Erythroblast (primary cell): Measurements from ENCODE around the gene RTKN2.

ENCODE experiments used
- DNase-seq, 2 experiments: peaks; one replicate each; lab custom pipeline; 2025; lab: John Stamatoyannopoulos, UW
- GATA1 ChIP-seq: IDR thresholded peaks from 2 replicates; pipeline ENCODE4 v1.6.1; 2011; ENCODE audit warnings: low read depth, mild to moderate bottlenecking, control low read depth, low read length, moderate library complexity
- POLR2A ChIP-seq: IDR thresholded peaks from 2 replicates; pipeline ENCODE4 v1.6.1; 2011; ENCODE audit warnings: mild to moderate bottlenecking, low read length

The RTKN2 gene

DNA sequence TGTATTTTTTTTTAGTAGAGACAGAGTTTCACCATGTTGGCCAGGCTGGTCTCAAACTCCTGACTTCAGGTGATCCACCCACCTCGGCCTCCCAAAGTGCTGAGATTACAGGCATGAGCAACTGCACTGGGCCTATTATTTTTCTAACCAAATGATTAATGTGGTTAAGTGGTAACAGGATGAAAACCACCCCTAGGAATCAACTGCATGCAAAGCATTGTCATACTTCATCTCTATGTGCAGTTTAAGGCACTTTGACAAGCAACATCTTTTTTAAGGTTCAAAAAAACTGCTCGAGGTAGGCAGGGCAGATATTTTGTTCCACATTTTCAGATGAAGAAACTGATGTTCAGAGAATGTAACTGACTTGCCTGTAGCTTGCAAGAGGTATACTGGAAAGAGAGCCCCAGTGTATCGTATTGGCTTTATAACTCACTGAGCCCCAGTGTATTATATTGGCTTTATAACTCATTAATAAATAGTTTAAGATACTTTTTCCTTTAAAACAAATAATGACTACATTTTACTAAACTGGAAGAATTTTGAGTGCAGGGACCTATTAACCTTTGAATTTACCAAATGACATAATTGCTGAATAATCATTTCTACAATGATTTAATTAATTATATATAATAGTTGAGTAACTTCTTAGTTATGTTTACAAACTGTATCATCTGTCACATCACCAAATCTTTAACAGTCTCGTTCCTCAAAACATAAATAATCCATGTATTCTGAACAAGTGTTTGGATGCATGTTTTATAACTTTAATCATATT lies 38.1 kb downstream of the RTKN2 start:
- TF ChIP-seq POLR2A = no peak
- no peak for TF ChIP-seq GATA1
- DNase-seq = no peak

DNA sequence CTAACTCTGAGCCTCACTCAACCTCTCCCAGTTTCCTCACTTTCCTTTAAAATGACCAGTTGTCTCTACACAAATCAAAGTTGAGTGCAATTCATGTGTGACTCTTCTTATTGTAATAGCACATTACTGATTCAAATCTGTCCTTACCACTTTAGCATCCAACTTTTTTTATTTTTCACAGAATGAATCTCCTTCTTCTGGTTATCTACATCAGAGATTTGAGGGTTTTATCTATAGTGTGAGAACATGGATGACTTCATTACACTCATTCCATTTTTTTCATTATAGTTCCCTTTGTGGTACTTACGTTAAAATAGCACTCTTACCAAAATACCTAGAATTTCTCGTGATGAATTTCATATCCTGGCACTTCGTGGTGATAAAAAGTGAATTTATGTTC lies 43.3 kb downstream of the RTKN2 start:
- TF ChIP-seq POLR2A (no peak), GATA1 (no peak)
- no peak for DNase-seq

DNA sequence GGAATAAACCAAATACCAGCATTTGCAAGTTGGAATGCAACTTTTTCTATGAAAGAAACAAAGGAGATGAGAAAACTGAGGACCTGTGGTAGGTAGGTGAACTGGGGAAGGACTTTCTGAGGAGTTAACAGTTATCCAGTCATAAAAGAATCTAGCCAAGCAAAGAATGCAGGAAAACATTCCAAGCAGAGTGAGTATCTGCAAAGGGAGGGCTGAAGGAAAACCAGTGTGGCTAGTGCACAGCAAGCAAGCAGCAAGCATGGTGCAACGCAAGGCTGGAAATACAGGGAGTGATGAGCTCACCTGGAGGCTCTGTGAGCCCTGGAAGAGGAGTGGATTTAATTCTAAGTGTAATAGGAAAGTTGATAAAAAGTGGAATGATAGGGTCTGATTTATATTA lies 44.0 kb downstream of the RTKN2 start:
- TF ChIP-seq GATA1 (no peak), POLR2A (no peak)
- no peak for DNase-seq

DNA sequence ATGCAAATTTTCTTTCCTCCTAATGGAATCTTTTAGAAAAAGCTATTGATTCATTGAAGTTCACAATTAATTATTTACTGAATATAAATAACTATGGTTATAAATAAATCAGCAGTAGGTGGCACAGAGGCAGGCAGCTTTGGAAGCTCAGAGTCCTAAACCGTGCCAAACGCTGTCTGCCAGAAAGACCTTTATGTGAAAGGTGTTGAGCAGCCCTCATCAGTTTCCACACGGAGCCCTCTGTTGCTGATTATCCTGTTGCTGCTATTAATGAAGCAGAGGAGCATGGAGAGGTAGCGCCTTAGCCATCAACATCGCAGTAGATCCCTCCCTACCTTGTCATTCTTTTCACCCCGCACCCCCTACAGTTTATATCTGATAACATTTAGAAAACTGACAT lies 51.0 kb downstream of the RTKN2 start:
- TF ChIP-seq POLR2A (no peak), GATA1 (no peak)

DNA sequence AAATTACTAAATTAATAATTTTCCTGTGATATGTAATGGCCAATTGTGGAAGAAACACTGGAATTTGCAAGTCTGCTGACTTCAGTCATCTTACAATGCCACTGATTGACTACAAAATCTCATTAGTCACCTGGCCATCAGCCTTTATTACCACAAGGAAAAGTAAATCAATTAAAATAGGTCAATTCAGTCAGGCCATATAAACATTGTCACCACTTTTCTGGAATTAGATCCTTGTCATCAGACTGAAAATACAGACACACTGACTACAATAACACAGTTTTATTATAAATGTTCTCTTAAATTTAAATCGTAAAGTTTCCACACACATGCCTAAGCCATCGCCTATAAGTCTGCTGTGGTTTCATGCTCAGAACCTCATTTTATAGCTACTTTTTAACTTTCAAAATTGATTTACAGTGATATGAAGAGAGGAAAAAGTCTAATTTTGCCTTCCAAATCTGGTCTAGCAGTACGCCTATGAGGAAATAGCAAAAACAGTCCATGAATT lies 54.2 kb downstream of the RTKN2 start:
- DNase-seq = no peak
- TF ChIP-seq GATA1 (no peak), POLR2A (no peak)

More for the DNA sequence above, 51.0 kb downstream of the RTKN2 start:
- no peak for DNase-seq

DNA sequence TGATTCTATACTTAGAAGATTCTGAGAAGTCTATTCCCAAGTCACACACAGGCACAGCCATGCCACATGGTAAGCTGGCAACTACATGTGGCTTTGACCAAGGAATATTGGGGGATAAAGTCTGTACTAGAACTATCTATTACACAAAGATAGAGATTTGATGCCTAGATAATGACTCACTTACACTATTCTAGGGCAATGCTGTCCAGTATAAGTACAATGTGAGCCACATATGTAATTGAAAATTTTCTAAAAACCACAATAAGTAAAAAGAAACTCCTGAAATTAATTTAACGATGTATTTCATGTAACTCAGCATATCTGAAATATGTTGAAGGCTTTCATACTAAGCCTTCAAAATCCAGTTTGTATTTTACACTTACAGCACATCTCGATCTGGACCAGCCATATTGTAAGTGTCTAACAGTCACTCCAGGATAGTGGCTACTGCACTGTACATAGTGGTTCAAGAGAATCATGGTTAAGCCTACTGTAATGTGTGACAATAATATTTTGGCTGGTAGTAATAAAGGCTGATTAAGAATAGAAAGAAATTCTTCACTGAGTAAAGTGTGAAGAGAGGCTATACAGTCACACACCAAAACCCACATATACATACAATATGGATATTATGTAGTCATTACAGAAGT lies 62.8 kb downstream of the RTKN2 start:
- no peak for DNase-seq
- TF ChIP-seq POLR2A (no peak), GATA1 (no peak)

DNA sequence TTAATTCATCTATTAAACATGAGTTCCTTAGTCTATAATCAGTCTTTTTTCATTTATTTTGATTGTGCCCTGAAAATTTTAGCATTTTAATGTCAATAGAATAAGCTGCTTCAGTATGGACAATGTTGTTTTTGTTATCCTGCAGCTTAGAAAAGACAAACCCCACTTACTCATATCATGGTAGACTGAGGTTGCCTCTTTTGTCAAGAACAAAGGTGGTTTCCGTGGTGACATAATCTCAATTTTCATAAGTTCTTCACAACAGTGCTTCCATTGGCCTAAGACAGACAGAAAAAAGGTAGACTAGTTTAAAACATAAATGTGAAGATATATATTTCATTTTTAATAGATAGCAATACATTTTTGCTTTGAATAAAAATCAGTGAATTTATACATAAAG lies 69.1 kb downstream of the RTKN2 start:
- no peak for TF ChIP-seq POLR2A
- no peak for TF ChIP-seq GATA1
- no peak for DNase-seq

DNA sequence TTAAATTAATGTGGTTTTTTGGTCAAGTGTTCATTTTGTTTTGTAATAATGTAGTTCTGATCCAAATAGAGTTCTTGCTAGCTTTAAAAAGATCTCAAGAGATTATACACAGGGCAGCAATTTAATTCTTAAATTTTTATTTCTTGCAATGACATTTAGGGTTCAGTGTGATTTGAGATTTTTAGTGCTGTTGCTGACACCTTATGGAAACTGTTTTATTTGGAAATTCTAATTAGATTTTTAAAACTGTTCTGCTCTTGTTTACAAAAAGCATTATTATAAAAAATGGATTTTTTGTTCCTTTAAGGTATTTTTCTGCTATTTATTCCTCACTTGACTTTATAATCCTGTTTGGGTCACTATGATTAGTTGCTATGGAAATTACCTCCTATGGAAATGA lies 72.1 kb downstream of the RTKN2 start:
- no peak for TF ChIP-seq POLR2A
- no peak for DNase-seq

DNA sequence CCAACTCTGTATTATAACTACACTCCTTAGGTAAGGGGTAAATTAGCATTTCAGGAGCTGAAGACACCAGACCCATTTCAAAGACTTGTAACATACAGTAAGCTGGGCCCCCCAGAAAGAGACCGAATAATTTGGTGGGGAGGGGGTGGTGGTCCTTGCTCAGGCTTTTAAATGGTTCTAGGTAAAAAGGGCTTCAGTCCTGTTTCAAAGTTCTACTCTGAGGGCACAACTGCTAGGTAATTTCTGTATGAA lies 73.0 kb downstream of the RTKN2 start:
- DNase-seq = no peak
- TF ChIP-seq GATA1 = no peak
- no peak for TF ChIP-seq POLR2A

DNA sequence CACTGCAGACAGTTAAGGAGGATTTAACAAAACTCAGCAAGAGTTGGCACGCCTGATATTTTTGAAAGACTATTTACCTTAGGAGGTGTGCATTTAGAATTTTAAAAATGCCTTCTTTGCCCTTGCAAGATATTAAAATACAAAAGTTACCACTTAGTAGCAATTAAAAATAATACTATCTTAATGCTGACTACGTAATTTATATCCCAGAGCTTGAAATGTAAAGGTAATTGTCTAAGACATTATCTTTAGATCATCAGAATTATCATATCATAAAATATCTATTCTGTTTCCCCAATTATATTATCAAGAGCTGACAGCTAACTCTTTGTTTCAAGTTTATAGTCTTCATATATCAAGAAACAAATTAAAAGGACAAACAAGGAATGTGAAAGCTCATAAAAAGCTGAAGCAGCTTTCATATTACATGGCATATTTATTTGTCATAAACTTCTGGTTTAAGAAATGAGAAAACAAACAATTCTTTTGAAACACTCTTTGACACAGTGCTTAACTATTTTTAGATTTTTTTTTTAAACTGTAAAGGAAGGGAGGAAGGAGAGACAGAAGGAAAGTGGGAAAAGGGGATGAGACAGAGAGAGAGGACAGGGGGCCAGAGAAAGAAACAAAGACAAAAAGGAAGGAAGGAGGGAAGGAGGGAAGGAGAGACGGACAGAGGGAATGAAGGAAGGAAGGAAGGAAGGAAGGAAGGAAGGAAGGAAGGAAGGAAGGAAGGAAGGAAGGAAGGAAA lies 73.5 kb downstream of the RTKN2 start:
- DNase-seq = no peak
- TF ChIP-seq POLR2A (no peak), GATA1 (no peak)

DNA sequence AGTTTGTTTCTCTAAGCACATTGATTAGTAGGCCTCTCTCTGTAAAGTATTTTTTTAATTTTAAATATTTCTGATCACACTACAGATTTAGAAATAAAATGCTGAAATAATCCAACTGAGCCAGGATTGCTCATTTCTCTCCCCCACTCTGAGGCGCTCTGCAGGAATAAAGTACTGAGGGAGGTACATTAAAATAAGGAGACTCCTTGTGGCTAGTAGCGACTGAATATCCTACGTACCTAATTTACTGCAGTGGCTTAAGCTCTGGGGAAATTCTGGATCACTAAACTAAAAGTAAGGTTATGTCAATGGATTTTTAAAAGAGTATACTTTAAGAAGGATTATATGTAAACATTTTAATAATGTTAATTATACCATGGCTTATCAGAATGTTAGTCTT lies 75.2 kb downstream of the RTKN2 start:
- no peak for TF ChIP-seq GATA1
- TF ChIP-seq POLR2A = no peak
- no peak for DNase-seq

DNA sequence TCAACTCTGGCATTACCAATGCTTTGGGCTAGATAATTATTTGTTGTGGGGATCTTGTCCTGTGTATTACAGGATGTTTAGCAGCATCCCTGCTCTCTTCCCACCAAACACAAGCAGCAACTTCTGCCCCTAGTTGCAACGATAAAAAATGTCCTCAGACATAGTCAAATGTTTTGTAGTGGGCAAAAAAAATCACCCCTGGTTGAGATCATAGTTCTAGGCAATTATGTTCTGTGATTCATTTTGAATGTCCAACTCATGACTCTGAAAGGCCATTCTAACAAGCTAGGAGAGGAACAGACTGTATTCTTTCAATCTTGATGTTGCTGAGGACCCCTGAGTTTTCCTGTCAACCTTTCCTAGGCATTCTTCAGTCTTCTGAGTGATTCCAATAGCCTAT lies 79.5 kb downstream of the RTKN2 start:
- no peak for TF ChIP-seq GATA1
- TF ChIP-seq POLR2A = no peak
- DNase-seq = no peak

DNA sequence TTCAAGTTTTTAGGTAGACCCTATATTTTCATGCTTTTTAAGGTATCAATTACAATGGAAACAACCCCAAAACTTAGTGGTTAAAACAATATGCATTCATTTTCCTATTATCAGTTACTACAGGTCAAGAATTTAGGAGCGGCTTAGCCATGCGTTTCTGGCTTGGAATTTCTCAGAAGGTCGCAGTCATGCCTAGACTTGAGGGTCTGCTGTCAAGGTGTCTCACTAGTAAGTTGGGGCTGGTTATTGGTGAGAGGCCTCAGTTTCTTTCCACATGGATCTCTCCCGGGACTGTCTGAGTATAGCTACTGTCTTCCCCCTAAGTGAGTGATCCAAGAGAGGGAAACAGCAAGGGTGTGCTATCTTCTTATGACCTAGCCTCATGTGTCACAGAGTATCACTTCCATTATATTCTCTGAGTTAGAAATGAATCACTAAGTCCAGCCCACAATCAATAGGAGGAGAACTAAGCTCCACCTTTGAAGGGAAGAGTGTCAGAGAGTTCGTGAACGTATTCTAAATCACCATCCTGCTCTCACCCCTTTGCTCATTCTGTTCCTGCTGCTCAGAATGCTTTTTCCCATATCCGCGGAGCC lies 80.5 kb downstream of the RTKN2 start:
- no peak for DNase-seq
- TF ChIP-seq POLR2A (no peak), GATA1 (no peak)
